Posterior vena cava (tissue), 2 donors: ENCODE measurements around the gene RPUSD2. TPM values are rescaled to one million over a fixed set of nuclear protein-coding genes. Genes with fewer than 3 reads are reported as not detected.
"Not testable (repeated sequence)": the region's sequence is repeated elsewhere in the genome, so short reads cannot be mapped to it uniquely, and the experiment has no call there.

Experiments
- DNase-seq: peaks from one replicate; pipeline ENCODE4 v3.0.0-alpha.2; 2020; ENCODE audit warnings: low spot score
- intact Hi-C, 2 donors: fragments of 100-400 bp; cut with DNase I; formaldehyde crosslinking; loops; one replicate each; pipeline versions ENCODE4 v1.14.1 to v1.14.2; 2022 to 2023
- total RNA-seq, 2 donors: library from RNA; stranded (reverse); fragmentation: NEBNext Ultra II Directional; extraction: Animal tissue kit (Norgen Biotek cat#: 25700); gene quantifications; one replicate each; pipeline ENCODE4 v1.2.1, GENCODE V29; 2021
- donor health status: DM: yes; HTN: yes; CAD: no.
- donor health status: DM: yes; HTN: yes; CAD: no.

Gene RPUSD2
- total RNA-seq, 2 donors from 2014 or later, result 5.0 to 6.8 TPM

DNA sequence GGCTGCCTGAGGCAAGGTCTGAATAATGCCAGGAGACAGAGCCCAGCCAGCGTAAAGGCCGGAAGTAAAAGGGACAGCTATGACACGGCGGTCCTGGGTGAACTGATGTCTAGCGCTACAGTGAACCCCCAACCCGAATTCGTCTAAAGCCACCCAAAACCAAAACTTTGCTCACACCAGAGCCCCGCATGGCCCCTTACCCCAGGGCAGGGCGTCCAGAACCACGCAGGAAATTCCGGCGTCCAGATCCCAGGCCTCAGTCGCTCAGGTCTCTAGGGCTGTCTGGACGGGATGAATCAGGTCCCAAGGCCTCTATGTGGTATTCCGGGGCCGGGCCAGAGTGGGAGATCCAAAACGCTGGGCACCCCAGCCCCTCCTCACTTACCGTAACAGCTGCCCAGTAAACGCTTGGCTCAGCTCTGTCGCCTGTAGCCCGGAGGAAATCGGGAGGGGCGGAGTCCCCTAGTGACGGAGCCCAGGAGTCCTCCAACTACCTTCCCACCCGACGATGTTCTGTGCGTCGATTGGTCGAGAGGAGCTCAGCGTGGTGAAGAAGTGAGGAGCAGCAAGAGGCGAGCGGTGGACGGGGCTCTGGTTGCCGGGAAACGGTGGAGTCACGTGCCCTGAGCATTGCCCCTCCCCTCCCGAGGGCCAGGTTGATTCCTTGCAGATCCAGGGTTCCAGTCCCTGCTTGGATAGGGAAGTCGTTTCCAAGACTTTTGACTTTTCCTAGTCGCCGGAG lies 4.3 kb upstream of the RPUSD2 start, which contains the start of gene CCDC32:
TSS of gene CCDC32 (minus strand) at position 452 of the 742 bp plus-strand sequence. CDS start 2,027 bp downstream, outside the sequence.
- intact Hi-C loops, result no loop called here

DNA sequence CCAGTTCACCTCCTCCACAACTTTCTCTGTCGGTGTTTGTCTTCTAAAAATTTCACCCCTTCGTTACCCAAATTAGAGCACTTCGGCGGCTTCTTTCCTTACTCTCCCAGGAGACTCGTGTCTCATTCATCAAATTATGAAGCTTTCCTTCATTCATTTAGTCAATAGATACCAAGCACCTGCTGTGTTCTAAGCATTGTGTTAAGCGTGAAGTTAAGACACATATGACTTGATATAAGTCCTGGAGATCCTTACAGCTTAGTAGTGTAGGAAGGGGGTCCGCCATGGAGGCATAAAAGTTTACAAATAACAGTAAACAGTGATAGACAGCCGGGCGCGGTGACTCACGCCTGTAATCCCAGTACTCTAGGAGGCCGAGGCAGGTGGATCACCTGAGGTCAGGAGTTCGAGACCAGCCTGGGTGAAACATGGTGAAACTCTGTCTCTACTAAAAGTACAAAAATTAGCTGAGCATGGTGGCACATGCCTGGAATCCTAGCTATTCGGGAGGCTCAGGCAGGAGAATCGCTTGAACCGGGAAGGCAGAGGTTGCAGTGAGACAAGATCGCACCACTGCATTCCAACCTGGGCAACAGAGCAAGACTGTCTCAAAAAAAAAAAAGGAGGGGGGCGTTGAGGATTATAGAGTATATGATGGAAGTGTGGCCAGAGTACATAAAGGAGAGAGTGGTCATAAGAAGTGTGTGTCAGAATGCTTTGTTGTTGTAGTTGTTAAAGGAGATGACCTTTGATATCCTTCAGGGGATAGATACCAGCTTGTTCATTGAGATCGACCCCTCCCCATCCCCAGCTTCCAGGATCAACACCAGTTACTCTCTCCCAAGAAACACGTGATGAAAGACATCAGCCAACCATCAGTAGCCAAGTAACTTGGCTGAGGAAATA lies 3.5 kb upstream of the RPUSD2 start:
- intact Hi-C loops, result no loop called here
- DNase-seq, result no peak

More for the DNA sequence above, 4.3 kb upstream of the RPUSD2 start, which contains the start of gene CCDC32:
- DNase-seq, result peak; percentile 99

DNA sequence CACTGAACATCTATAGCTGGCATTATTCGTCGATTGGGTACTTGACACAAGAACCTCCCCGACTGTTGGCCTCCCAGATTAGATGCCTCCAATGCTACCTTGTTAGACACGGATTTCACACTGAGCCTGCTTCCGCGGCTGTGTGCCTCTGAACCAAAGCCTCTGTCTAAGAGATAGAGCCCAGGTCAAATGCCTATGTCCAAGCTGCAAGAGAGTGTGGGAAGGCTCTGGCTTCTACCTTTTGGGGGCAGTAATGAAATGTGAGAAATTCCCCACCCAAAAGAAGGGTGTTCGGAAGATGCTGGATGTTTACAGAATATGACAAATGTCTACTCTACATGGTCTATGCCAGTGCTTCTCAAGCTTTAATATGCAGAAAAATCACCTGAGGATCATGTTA lies 2.0 kb upstream of the RPUSD2 start:
- intact Hi-C loops, result no loop called here

DNA sequence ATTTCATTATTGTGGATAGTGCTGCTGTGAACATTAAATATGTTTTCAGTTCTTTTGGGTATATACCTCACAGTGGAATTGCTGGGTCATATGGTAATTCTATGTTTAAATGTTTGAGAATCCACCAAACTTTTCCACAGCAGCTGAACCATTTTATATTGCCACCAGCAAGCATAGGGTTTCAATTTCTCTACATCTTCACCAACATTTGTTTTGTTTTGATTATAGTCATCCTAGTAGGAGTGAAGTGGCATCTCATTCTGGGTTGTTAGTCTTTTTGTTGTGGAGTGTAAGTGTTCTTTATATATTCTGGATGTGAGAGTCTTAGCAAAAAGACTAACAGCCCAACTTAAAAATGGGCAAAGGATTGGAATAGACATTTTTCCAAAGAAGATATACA lies 6.0 kb downstream of the RPUSD2 start:
- intact Hi-C loops, result no loop called here
- no peak for DNase-seq

More for the DNA sequence above, 2.0 kb upstream of the RPUSD2 start:
- DNase-seq, result no peak

DNA sequence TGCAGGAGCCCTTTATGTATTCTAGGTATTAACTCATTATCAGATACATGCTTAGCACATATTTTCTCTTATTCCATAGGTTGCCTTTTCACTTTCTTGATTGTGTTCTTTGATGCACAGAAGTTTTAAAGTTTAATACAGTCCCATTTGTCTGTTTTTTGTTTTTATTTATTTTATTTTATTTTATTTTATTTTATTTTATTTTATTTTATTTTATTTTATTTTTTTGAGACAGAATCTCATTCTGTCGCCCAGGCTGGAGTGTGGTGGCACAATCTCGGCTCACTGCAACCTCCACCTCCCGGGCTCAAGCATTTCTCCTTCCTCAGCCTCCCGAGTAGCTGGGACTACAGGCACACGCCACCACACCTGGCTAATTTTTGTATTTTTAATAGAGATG lies 7.8 kb downstream of the RPUSD2 start:
- intact Hi-C loops, DNase-seq: not testable (repeated sequence)

DNA sequence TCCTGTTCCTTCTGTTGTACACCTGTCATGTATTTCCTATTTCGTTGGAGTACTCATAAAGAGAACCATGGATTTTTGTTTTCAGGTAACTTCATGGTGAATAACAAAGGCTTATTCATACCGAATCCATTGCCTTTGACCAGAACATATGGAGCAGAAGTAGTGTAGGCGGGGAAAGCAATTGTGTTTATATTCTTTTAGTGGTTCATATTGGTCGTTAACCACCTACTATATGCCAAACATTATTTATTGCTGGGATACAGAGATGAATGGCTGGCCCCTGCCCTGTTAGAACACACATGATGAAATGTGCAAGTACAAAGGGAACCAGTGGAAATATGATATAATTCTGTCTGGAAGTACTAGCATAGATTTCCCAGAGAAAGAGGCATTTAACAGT lies 9.8 kb downstream of the RPUSD2 start:
- no peak for DNase-seq
- intact Hi-C loops, result no loop called here

DNA sequence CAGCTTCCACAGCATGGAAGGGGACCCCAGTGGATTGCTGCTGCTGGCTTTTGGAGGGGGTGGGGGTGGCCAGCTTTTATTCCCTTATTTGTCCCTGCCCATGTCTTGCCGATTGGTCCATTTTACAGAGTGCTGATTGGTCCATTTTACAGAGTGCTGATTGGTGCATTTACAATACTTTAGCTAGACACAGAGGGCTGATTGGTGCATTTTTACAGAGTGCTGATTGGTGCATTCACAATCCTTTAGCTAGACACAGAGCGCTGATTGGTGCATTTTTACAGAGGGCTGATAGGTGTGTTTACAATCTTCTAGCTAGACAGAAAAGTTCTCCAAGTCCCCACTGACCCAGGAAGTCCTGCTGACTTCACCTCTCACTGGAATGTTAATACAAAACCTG lies 12.7 kb downstream of the RPUSD2 start:
- intact Hi-C loops, DNase-seq: not testable (repeated sequence)

DNA sequence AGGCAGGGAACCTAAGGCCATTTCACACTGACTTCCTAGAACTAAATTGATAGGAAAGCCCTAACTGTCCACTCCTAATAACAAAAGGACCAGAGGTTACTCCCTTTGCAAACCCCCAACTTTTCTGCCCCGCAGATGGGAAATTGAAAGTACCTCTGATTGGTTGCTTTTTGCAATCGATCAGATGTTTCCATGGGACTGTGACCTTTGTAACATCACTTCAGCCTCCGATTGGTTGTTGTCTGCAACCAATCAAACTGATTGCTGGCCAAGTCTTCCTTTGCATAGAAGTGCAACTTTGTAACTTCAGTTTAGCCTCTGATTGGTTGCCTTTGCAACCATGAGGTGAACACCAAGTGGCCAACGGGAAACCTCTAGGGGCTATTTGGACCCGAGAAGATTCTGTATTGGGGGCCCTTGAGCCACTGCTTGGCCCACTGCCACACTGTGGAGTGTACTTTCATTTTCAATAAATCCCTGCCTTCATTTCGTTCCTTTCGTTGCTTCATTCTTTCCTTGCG lies 13.7 kb downstream of the RPUSD2 start:
- no peak for DNase-seq
- intact Hi-C loops, result no loop called here

DNA sequence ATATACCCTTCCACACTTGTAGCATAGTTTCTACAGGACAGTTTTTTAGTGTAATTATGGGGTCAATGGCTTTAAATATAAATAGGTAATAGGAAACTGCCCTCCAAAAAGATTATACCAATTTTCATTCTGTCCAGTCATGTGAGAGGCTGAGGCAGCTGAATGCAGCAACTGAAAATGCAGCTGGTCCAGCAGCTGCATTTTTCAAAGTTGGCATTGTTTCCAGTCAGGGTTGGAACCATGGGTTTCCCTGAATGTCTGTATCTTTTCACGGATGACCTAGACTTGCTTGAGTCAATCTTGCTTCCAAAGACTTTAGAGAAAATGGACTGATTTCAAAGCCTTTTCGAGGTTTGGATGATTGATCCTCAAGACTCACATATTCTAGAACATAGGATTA lies 15.1 kb downstream of the RPUSD2 start:
- no peak for DNase-seq
- intact Hi-C loops, result no loop called here

DNA sequence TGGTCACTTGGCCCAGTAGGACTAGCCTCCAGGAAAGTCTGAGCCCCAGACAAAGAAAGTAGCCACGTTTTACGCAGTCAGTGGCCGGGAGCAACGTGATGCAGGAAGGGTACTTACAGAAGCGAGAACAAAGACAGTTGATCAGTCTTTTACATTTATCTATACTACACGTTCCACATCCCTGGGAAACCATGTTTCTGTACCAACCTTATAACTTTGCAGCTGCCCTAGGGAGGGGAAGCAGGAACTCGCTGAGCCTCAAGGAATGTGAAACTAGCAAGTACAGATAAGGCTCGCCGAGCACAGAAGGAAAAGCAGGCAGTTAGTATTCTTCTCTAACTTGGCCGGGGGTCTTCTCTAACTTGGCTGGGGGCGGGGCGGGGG lies 21.6 kb downstream of the RPUSD2 start:
- no peak for DNase-seq
- intact Hi-C loops, result no loop called here

DNA sequence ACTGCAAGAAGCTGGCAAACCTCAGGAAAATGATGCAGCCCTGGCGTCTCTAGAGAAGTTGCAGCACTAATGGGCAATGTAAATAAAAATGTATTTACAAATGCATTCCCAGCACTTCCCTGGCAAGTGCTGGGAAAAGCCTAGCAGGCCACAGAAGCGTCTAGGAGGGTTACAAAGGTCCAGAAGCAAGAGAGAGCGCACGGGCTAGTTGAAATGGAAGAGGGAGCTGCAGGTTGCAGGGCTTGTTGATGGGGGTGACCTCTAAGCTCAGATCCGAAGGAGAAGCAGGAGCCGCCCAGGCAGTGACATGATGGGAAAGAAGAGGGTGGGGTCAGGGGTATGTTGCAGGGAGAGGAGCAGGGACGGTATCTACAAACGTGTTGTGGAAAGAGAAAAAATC lies 22.3 kb downstream of the RPUSD2 start:
- intact Hi-C loops, result no loop called here
- no peak for DNase-seq

DNA sequence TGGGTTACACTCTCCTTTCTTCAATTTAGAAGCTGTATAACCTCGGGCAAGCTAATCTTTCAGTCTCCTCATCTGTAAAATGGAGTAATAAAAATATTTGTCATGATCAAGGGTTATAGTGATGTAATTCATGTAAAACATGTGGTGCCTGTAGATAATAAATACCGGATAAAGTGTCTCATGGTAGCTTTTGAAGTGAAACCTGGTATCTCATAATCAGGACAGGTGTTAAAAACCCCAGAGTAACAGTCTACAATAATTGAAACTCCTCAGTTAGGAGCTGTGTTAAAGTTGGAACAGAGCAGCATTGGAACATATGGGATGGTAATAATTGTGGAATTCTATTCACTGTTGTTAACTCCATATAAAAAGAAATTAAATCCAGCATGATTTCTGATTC lies 24.1 kb downstream of the RPUSD2 start:
- DNase-seq, result no peak
- intact Hi-C loops, result no loop called here

DNA sequence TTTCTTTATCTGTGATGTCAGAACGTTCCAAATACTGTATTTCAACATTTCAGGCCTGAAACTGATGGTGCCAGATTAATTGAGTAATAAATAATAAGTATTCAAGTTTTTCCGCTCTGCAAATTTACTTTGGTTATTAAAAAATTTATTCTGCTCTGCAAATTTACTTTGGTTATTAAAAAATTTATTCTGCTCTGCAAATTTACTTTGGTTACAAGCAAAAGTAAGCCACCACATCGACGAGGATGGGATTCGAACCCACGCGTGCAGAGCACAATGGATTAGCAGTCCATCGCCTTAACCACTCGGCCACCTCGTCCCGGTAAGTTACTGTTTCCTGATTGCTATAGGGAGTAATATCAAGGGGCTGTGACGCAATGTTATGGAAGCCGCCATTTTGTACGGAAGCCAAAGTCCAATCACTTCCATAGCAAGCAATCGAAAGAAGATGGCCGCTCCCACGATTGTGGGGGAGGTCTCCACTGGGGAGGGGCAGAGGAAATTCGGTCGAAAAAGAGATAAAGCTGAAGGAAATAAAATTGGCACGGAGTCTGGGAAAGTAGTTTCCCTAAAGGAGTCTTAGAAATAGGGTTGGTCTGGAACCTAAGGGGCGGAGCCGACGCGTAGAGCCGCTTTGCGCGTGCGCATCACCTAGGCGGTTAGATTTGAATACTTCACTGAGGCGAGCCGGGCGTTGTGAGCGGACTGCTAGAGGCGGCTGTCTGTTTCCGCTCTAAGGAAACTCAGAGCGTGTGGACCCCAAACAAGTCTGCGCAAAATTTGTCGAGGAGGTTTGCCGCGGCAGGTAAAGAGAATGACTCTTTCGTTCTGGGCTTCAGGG lies 24.7 kb downstream of the RPUSD2 start, which contains the start of gene KNL1:
TSS of gene KNL1 (plus strand) at position 662 of the 841 bp plus-strand sequence. CDS start 8,683 bp downstream, outside the sequence.
- intact Hi-C loops, result no loop called here
- peak; percentile 95 for DNase-seq

DNA sequence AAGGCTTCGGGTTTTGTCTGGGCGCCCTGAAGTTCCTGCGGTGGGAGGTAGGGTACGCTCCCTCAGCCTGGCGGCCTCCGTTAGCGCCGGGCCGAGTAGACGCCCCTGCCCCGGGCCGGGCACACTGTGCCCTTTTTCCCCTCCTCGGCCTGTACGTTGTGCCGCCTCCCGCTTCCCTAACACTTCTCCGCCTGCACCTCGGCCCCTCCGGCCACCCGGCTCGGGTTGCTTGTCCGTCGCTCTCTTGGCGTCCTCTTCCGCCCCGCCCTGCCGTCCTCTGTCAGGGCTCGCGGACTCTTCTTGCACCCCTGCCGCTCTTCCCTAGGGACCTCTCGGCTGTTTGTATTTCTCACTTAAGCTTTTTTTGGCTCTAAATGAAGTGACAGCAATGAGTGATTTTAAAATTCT lies 25.3 kb downstream of the RPUSD2 start:
- intact Hi-C loops, result no loop called here
- peak; percentile 87 for DNase-seq

DNA sequence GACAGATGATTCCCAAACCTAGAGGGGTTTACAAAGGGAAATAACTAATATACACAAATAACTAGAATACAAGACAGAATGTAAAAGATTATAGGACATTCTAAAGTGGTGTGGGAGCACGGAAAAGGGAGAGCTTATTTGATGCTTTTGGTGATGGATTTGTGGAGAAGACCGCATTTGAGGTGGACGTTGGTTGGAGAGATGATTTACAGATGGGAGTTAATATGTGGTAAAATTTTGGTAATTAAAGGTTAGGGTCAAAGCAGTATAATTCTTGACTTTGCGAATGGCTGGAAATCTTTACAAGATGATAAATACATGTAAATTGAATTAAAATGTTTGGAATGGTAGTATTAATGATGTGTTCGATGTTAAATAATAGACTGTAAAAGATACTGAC lies 26.1 kb downstream of the RPUSD2 start:
- intact Hi-C loops, result no loop called here

DNA sequence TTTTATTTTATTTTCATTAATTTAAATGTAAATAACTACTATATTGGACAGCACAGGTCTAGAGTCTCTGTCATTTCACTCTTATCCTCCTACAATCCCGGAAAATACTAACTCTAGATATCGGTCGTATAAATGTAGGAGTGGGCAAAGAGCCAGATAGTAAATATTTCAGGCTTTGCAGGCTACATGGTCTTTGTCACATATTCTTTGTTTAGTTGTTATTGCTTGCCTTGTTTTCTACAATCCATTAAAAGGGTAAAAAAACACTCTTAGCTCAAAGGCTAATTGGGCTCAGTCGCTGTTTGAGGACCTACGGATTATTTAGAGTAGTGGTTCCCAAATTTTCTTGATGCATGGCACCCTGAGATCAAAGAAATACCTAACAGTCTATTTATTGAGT lies 26.7 kb downstream of the RPUSD2 start:
- DNase-seq, result no peak
- intact Hi-C loops, result no loop called here

More for the DNA sequence above, 26.1 kb downstream of the RPUSD2 start:
- no peak for DNase-seq

DNA sequence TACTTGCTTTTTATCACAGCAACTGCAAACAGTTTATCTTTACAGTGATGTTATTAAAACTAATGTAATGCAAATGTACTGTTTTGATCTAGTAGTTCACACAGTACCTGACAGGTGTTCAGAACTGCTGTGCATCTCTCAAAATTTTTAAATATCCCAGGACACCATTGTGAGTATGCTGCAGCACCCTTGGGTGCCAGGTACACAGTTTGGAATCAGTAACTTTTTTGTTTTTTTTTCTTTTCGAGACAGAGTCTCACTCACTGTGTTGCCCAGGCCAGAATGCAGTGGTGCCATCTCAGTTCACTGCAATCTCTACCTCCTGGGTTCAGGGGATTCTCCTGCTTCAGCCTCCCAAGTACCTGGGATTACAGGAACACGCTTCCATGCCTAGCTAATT lies 27.9 kb downstream of the RPUSD2 start:
- intact Hi-C loops, result no loop called here

DNA sequence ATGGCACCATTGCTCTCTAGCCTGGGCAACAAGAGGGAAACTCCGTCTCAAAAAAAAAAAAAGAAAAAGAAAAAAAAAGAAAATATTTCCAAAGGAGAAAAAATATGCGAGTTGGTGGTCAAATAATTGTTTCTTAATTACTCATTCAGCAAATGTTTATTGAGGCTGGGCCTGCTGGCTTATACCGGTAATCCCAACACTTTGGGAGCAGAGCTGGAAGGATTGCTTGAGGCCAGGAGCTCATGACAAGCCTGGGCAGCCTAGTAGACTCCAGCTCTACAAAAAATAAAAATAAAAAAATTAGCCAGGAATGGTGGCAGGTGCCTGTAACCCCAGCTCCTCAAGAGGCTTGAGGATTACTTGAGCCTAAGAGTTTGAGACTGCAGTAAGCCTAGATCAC lies 29.0 kb downstream of the RPUSD2 start:
- intact Hi-C loops, result no loop called here
- DNase-seq, result no peak

More for the DNA sequence above, 27.9 kb downstream of the RPUSD2 start:
- DNase-seq, result no peak

DNA sequence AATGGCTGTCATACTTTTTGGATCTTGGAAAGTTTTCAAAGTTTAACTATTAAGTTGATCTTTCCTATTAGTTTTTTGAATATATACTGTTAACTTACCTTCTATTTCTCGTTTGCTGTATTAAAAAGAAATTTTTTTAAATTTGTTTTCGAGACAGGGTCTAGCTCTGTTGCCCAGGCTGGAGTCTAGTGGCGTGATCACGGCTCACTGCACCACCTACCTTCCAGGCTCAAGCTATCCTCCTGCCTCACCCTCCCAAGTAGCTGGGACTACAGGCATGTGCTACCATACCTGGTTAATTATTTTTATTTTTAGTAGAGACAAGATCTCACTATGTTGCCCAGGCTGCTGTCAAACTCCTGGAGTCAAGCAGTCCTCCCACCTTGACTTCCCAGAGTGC lies 29.6 kb downstream of the RPUSD2 start:
- intact Hi-C loops, result no loop called here
- no peak for DNase-seq
